ENCODE data around the gene CHAT. TPM values are rescaled to one million over a fixed set of nuclear protein-coding genes. Genes with fewer than 3 reads are reported as not detected.

Gene CHAT
- total and polyA plus RNA-seq, 2 donors (not counting 3 experiments of a cell fraction or from before 2014, with no cell fraction given), result not detected

- no peaks in the 10 kb centered on the region for H3K9me3 ChIP-seq (replicated peaks; ENCODE audit: control insufficient read depth, insufficient read depth, low read length)
- H3K9me1 ChIP-seq (replicated peaks; ENCODE audit: control insufficient read depth, extremely low read depth, insufficient read depth, low read length), result no peaks in the 10 kb centered on the region
- BruUV-seq (replicated peaks), result no TSS peak
- H3K27ac ChIP-seq (ENCODE audit: insufficient read depth, low read depth, low read length), result no peak overlapping the region
- peaks cover 72 to 80% of the 10 kb centered on the region in 2 experiments for H3K27me3 ChIP-seq (ENCODE audit: control insufficient read depth in 2 of 2, insufficient read depth in 2 of 2, low read length in 2 of 2)
- H3K9ac ChIP-seq (replicated peaks; ENCODE audit: extremely low read depth, insufficient read depth, low read length), result no peak overlapping the region
- intact Hi-C loops (cut with micrococcal nuclease) (no loop called here), dilution Hi-C loops (cut with MboI; ENCODE audit: extremely low pct_ligation_motif_present, low sequenced_read_pairs) (no loop called here)
- TF ChIP-seq MYC (IDR thresholded peaks at IDR 0.05; ENCODE audit: low read depth, low read length) (no peak), EZH2 (IDR thresholded peaks at IDR 0.05; ENCODE audit: borderline replicate concordance, low read depth, low read length, severe bottlenecking) (peak; percentile 97), CTCF (IDR thresholded peaks at IDR 0.05; ENCODE audit: extremely low read depth in 1 of 2, insufficient read depth in 1 of 2, low read depth in 1 of 2, low read length in 2 of 2) (no peak), POLR2AphosphoS5 (IDR thresholded peaks at IDR 0.05; ENCODE audit: insufficient read depth, low read depth, low read length) (no peak), FOS (IDR thresholded peaks at IDR 0.05; ENCODE audit: borderline replicate concordance, insufficient read depth, low read length) (no peak), JUN (IDR thresholded peaks at IDR 0.05; ENCODE audit: borderline replicate concordance, insufficient read depth, insufficient read length, low read depth) (no peak), GATA2 (IDR thresholded peaks at IDR 0.05; ENCODE audit: insufficient read depth, insufficient read length, low read depth, low read length) (no peak), POLR2A (IDR thresholded peaks at IDR 0.05; ENCODE audit: low read depth, low read length) (no peak), MAX (IDR thresholded peaks at IDR 0.05; ENCODE audit: insufficient read depth, insufficient read length) (no peak)
- POLR2A ChIA-PET, result no interaction called here
- no peaks in the 10 kb centered on the region for H3K36me3 ChIP-seq (ENCODE audit: control insufficient read depth in 2 of 2, extremely low read depth in 1 of 2, insufficient read depth in 2 of 2, low read length in 2 of 2)
- H3K79me2 ChIP-seq (ENCODE audit: control insufficient read depth, insufficient read depth, low read length), result no peaks in the 10 kb centered on the region
- H3K4me1 ChIP-seq (ENCODE audit: control insufficient read depth, extremely low read depth, insufficient read depth, low read length), result no peaks in the 10 kb centered on the region
- no peak overlapping the region for H3K4me2 ChIP-seq (ENCODE audit: insufficient read depth, low read length)
- H3K4me3 ChIP-seq (replicated peaks in 1 of 3; ENCODE audit: insufficient read depth in 1 of 3, low read depth in 1 of 3, low read length in 3 of 3), result no peak overlapping the region
- no peaks in the 10 kb centered on the region for H4K20me1 ChIP-seq (replicated peaks; ENCODE audit: control insufficient read depth, extremely low read depth, insufficient read depth, low read length)
- DNase-seq (ENCODE audit: low read depth, low spot score) (no peak), FAIRE-seq (no peak)
- CTCF ChIA-PET, result interaction anchor here (0.8 kb wide), 1 partner anchor 17 kb away, joined by 3 read pairs; no protein-coding TSS in a partner anchor
- no peak overlapping the region for H2AFZ ChIP-seq (ENCODE audit: low read depth, low read length)
Observed at GRCh38 chr10:49610458-49611165, 3.2 kb upstream of the CHAT start.
